ENCODE data around the gene CAB39.

Gene CAB39

DNA sequence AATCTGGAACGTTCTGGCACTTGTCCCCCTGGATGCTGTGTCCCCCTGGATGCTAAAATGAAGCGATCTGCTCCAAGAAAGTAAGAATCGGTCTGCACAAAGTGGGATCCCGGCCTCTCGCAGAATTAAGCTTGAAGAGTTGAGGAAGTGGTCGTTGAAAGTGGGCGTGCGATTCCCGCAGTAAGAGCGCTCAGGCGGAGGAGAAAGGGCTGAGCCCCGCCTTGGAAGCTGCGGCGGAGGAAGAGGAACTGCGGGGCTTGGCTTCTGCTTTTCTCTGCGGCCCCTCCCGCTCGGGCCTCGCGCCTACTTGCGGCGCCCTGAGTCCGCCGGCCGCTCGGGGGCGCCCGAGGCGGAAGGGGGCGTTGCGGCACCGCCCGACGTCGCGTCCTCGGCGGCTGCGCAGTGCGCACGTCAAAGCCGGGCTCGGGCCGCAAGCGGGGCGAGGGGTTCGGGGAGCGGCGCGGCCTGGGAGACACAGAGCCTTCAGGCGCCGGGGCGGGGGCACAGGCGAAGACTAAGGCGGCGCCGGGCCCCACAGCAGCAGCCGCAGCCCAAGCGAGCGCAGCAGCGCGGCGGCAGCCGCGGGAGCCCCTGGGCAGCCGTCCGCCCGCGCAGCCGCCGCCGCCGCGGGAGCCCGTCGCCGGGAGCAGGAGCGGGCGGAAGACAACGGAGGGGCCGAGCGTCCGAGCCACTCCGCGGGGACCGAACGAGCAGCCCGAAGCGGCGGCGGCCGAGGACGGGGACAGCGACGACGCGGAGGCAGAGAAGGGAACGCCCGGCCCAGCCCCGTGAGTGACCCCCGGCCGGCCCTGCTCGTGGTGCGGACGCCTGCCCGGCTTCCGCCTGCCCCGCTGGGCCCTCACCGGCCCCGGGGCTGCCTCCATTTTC is at the start of gene CAB39:
TSS of gene CAB39 (plus strand) at position 400 of the 888 bp plus-strand sequence. CDS start 47,160 bp downstream, outside the sequence.
- H3K27ac ChIP-seq, result peak within 1 kb of the TSS; percentile 94

DNA sequence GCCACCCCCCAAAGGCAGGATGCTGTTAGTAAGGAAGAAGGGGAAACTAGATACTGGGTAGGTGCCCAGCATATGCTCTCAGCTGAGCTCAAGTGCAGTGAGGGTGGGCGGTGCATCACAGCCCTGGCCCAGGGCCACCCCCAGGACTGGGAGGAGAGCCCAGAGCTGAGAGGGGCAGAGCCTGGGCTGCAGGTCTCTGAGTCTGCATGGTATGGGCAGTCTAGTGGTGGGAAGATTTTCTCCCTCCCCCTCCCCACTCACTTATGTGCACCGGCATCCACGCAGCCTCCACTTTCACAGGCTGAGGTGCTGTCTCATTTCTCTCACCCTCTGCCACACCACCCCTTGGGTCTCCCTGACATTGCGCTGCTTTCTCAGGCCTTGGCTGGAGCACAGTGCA is 48.5 kb upstream of the CAB39 start:
- DNase-seq (ENCODE audit: low read depth, low spot score), result no peak
- H3K27ac ChIP-seq, result no peak overlapping the region

More for the DNA sequence above, at the start of gene CAB39:
- DNase-seq (ENCODE audit: low read depth, low spot score), result no peak

DNA sequence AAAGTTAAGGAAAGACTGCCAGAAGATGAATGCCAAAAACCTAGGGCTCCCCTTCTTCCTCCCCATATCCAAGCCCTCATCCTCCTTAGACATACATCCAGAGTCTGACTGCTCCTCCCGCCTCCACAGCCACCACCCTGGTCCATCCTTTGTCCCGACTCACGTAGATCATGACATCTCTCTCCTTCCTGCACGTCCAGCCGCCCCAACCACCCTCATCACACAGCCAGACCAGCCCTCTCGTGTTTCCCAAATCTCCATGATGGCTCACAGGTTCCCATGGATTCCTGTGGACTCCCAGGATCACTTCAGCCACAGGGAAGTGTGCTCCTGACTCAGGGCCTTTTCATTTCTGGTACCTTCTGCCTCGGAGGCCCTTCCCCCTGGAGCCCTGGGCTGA is 47.8 kb upstream of the CAB39 start:
- no peak overlapping the region for H3K27ac ChIP-seq
- no peak for DNase-seq (ENCODE audit: low read depth, low spot score)

DNA sequence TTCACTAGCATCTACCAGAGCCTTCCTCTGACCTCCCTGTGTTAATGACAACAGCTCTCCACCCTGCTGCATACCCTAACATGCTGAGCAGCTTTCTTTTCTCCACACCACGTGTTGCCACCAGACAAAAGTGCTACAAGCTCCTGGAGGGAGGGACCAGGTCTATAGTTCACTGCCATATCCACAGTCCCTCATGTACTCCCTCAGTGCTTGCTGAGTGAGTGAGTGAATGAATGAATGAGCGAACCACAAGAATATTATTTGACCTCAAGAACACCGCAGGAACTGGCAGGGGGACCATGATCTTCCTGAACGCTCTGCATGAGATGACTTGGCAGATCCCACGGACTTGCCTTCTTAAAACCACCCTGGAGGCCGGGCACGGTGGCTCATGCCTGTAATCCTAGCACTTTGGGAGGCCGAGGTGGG is 47.4 kb upstream of the CAB39 start:
- H3K27ac ChIP-seq, result no peak overlapping the region
- DNase-seq (ENCODE audit: low read depth, low spot score), result no peak

DNA sequence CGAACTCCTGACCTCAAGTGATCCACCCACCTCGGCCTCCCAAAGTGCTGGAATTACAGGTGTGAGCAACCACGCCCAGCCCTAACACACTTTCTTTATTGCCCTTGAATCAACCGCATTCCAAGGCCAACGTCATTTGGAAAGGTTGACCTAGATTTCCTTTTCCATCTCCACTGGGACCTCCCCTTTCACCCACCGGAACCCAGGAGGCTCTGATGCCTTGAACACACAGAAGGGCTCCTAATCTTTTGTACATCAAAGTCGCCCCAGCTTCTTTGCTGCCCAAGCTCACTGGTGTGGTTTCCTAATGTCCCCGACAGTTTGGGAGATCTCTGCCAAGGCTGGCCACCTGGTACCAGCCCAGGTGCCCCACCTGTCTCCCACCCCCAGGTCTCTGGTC is 46.2 kb upstream of the CAB39 start:
- DNase-seq (ENCODE audit: low read depth, low spot score), result no peak
- peak overlapping the region; percentile 77 for H3K27ac ChIP-seq

DNA sequence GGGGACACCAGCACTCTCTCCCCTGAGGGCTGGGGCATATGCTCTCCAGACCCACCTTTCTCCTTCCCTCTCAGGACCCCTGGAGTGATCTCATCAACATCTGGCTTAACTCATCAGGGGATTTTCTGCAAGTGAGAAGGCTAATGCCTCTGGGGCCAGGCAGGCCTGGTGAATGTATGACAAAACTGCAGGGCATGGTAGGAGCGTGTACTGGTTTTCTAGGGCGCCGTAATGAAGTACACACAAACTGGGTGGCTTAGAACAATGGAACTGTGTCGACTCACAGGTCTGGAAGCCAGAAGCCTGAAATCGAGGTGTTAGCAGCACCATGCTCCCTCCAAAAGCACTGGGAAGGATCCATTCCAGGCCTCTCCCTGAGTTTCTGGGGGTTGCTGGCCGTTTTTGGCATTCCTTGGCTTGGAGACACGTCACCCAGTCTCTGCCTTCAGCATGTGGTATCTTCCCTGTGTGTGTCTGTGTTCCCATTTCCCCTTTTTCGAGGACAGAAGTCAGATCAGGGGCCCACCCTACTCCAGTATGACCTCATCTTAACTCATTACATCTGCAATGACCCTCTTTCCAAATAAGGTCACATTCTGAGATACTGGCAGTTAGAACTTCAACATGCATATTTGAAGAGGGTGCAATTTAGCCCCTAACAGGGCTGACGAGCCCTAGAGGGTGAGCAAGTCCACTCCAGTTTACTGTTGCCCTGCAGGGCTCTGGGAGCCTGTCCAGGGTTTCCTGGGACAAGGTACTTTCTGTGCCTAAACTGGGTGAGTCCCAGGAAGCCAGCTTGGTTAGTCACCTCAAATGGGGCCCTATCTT is 45.5 kb upstream of the CAB39 start:
- no peak for DNase-seq (ENCODE audit: low read depth, low spot score)
- H3K27ac ChIP-seq, result peak overlapping the region; percentile 77

DNA sequence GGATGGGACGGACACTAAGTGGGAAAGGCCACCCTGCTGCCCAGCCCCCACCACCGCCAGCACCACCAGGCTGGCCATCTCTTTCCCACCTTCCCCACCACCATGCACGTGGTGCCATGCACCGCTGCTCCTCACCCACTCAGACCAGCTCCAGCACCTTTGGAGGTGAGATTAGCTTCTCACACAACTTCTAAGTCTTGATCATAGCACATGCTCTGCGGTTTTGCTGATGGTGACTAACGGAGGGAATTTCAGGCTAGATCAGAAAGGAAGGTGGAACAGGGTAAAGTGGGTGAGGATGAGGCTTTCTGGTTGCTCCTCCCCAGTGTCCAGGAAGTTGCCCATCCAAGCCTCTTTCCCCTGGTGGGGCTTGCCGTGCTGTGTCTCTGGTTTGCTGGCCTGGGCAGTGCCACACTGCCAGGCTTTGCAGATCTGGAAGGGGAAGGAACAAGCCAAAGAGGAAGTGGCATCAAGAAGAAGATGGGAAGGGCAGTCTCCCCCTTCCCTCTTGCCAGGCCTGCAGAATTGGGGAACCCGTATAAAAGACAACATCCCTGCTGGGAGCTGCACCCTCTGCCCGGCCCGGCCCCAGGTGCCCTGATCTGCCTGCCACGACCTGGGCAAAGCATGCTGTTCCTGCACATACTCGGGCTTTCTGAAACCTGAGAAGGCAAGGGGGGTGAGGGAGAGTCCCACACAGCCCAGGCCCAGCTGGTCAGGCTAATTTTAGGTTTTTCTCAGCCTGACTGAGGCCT is 44.3 kb upstream of the CAB39 start:
- DNase-seq (ENCODE audit: low read depth, low spot score), result no peak
- peak overlapping the region; percentile 77 for H3K27ac ChIP-seq

DNA sequence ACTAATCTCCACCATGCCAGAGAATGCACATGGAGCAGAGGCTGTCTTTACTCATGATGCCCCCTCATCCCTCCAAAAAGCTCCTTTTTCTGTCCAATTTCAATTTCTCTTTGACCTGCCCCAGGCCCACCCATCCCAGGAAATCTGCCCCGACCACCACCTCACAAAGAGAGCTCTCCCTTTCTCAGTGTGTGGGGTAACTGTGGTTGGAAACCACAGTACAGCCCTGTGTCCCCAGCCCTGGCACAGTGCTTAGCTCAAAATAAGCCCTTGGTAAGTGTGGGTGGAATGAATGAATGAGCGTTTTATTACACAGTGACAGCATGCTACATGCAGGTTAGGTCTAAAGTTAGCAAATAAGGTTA is 43.7 kb upstream of the CAB39 start:
- no peak for DNase-seq (ENCODE audit: low read depth, low spot score)
- H3K27ac ChIP-seq, result peak overlapping the region; percentile 77

DNA sequence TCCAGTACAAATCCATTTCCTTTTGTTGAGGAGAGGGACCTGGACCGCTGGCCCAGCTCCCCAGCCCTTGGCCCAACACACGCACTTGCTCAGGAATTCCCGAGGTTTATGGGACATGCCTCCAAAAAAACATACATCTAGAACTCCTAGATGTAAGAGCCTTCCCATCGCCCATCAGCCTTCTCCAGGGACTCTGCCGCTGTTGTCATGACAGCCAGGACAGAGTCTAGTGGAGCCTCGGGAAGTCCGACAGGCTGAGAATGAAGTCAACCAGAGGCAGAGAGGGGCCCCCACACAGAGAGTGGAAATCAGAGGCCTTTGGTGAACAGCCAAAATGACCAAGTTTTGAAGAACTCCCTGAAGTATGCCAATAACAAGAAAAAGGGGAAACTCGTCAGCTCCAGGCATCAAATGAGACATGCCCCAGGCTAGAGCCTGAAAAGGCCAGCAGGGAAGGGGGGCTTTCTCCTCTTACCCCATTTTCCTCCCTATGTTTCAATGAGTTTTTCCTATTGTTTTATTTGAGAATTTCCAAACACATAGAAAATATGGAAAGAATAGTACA is 43.2 kb upstream of the CAB39 start:
- DNase-seq (ENCODE audit: low read depth, low spot score), result no peak
- no peak overlapping the region for H3K27ac ChIP-seq

DNA sequence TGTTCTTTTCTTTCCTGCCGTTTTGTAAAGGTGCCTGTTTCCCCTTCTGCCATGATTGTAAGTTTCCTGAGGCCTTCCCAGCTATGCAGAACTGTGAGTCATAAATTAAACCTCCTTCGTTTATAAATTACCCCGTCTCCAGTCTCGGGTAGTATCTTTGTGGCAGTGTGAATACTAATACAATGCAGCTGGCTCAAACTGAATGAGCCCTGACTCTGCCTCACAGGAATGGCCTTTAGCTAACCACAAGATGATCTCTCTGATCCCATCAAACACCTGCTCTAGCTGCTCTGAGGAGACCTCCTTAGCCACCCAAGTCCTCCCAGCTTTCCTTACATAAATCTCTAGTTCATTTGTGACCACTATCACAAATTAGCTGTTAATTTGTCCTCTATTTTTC is 41.5 kb upstream of the CAB39 start:
- DNase-seq (ENCODE audit: low read depth, low spot score), result no peak
- peak overlapping the region; percentile 22 for H3K27ac ChIP-seq

DNA sequence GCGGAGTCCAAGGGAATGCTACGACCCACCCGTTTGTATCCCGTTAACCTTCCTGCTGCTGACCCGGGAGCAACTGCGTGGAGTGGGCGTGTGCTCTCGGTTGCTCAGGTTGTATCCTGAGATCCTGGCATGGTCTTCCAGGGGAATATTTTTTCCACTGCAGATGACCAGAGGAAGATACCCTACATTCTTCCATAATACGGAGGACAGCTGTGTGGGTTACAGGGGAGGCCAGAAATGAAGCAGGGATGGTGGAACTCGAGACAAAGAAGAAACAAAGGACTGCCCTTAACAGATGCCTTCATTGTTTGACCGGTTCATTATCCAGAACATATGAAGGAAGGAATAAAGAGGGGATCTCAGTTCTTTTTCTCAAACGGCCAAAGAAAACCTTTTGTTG is 39.8 kb upstream of the CAB39 start:
- DNase-seq (ENCODE audit: low read depth, low spot score), result no peak
- no peak overlapping the region for H3K27ac ChIP-seq

DNA sequence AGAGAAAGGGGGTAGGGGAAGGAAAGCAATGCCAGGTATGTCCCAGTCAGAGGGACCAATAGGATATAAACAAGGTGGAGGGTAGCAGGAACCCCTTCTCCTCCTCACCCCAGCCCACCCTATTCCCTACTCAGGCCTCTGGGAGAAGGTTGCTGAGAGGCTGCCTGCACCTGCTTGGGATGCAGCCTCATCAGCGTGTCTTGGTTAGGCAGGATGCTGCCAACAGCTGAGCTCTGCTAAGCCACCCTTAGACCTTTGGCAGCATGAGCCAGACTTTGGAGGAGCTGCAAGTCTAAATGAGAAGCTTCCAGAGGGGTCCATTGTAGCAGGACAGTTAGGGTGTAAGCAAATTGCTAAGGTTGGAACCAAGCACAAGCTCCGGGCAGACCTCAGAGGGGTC is 38.2 kb upstream of the CAB39 start:
- no peak overlapping the region for H3K27ac ChIP-seq
- no peak for DNase-seq (ENCODE audit: low read depth, low spot score)

DNA sequence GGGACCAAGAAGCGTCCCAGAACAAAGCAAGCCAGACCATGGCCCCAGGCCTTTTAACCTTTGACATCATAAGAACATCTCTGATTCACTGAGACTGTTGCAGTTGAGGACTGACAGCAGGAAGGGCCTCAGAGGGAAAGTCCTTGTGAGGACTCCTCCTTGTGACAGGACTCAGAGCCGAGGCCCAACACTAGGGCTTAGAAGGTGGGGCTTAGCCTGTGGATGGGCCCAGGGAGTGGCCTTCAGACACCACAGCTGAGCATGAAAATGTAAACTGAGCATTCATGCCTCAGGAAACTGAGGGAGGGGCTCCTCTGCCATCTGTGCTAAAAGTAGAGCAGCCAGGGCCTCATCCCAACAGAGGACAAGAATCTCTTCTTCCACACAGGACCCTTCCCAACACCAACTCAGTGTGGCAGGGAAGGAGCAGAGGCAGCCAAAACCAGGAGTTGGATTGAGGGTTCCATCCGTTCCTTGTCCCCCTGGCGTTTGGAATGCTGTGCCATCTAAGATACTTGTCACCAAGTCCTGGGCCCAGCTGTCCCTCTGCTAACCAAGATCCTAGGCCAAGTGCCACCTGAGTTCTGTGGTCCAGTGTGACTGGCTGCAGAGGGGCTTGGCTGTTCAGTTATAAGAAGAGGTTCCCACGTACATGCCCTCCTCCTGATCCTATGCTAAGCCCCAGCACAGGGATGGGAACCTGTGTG is 37.5 kb upstream of the CAB39 start:
- DNase-seq (ENCODE audit: low read depth, low spot score), result no peak
- no peak overlapping the region for H3K27ac ChIP-seq

DNA sequence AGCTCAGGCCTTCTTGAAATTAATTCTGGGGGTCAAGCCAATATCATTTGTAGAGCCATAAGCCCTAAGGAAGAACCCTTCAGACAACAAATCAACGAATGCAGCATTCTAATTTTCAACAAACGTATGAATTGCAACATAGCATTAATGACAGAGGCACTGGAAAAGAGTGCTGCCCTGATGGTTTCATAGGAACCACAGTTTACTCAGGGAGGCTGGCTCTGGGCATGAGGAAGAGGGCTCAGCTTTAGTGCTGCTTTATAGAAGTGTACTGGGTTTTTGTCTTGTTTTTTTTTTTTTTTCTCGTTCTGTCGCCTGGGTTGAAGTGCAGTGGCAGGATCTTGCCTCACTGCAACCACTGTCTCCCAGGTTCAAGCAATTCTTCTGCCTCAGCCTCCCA is 36.1 kb upstream of the CAB39 start:
- no peak for DNase-seq (ENCODE audit: low read depth, low spot score)
- peak overlapping the region; percentile 68 for H3K27ac ChIP-seq

DNA sequence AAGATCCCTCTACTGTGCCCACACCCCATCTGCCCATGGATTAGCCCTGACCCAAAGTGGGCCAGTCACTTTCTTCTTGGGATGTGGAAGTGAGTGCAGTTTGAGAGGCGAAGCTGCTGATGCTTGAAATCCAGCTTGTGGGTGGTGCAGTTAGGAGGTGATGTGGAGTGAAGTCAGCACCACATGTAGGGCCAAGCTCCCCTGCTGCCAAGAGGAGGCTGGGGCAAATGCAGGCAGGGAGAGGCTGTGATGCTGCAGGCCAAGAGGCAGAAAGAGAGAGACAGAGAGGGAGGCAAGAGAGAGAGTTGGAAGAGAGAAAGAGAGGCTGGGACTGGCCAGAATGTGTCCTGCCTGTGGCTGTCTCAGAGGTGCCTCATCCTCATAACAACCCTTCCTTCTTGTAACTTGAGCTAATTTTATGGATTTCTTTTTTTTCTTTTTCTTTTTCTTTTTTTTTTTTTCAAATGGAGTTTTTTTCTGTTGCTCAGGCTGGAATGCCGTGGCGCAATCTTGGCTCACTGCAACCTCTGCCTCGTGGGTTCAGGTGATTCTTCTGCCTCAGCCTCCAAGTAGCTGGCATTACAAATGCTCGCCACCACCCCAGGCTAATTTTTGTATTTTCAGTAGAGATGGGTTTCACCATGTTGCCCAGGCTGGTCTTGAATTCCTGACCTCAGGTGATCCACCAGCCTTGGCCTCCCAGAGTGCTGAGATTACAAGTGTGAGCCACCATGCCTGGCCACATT is 35.3 kb upstream of the CAB39 start:
- H3K27ac ChIP-seq, result peak overlapping the region; percentile 68
- no peak for DNase-seq (ENCODE audit: low read depth, low spot score)

DNA sequence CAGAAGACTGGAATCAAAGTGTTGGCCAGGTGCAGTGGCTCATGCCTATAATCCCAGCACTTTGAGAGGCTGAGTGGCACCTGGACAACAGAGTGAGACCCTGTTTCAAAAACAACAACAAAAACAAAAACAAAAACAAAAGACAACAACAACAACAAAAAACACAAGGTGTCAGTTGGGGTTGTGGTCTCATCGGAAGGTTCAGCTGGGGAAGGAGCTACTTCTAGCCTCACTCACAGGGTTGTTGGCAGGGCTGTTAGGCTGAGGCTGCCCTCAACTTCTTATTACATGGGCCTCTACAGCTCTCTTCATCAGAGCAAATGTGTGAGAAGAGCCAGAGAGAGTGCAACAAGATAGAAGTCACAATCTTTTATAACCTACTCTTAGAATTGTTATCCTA is 34.6 kb upstream of the CAB39 start:
- DNase-seq (ENCODE audit: low read depth, low spot score), result no peak
- H3K27ac ChIP-seq, result peak overlapping the region; percentile 68

DNA sequence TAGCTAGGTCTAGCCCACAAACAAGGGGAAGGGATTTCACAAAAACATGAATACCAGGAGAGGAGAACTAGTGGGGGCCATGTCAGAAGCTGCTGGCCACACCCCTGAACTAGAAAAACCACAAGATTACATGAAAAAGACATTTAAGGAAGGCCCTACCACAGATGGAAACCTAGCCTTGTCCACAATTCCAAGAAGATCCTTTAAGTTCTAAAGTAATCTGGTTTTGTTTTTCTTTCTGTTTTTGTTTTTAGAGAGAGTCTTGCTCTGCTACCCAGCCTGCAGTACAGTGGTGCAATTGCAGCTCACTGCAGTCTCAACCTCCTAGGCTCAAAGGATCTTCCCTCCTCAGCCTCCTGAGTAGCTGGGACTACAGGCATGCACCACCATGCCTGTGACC is 34.2 kb upstream of the CAB39 start:
- no peak for DNase-seq (ENCODE audit: low read depth, low spot score)

DNA sequence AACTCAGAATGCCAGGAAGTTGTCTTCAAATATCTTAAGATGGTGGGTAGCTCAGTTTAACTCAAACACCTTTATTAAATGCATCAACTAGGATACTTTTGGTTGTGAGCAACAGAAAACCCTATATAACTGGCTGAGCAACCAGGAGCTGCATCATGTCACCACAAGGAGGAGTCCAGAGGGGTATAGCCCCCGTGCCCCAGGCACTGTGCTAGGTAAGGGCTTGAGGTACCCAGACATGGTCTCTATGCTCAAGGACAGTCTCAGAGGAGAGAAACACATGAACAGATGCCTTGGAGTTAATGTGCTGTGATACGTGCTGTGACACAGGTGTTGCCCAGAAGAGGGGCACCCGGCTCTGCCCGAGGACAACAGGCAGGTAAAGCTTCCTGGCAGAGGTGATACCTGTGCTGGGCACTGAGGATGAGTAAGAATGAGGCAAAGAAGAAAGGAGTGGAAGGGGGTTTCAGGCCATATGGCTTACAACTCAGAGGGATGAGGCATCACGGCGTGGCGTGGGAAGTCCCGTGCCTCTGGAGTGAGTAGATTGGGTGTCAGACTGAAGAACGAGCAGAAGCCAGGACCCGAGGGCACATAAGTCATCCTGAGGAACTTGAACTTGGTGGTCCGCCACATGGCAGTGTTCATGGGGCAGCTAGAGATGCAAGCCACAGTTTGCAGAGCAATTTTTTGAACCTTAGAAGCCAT is 32.0 kb upstream of the CAB39 start:
- peak; percentile 91 for DNase-seq (ENCODE audit: low read depth, low spot score)
- peak overlapping the region; percentile 70 for H3K27ac ChIP-seq

More for the DNA sequence above, 34.2 kb upstream of the CAB39 start:
- H3K27ac ChIP-seq, result no peak overlapping the region
